Panc1 (cell line): Measurements from ENCODE around the gene CHRNA1. TPM values are rescaled to one million over a fixed set of nuclear protein-coding genes. Genes with fewer than 3 reads are reported as not detected.

Source experiments
- ATAC-seq: fragments of 200-7000 bp; cut with Tn5 transposase; 2 replicates; pipeline ENCODE4 v1.9.1; 2020; ENCODE audit warnings: mild to moderate bottlenecking, moderate library complexity
- Bru-seq: library from RNA; stranded (reverse); fragments of 400-500 nt; gene quantifications from one replicate; lab custom pipeline; 2021; lab: Mats Ljungman, UMichigan
- BruChase-seq, 2 experiments: library from RNA; stranded (reverse); fragments of 400-500 nt; gene quantifications; one replicate each; lab custom pipeline; 2021; lab: Mats Ljungman, UMichigan
- BruUV-seq: library from RNA; stranded (reverse); fragments of 400-500 nt; replicated peaks from 2 replicates; lab custom pipeline; 2021; lab: Mats Ljungman, UMichigan
- CTCF ChIA-PET: fragments of 300-600 bp; sonication (Branson Sonifier 250); formaldehyde crosslinking; loops from one replicate; lab custom pipeline; 2022; ENCODE audit warnings: antibody characterized with exemption; lab: Charles Lee
- POLR2A ChIA-PET: fragments of 300-600 bp; sonication (Branson Sonifier 250); formaldehyde crosslinking; loops from one replicate; lab custom pipeline; 2022; ENCODE audit warnings: antibody characterized with exemption; lab: Charles Lee
- DNase-seq: peaks from one replicate; pipeline ENCODE4 v3.0.0-alpha.2; 2010; ENCODE audit warnings: low read depth, low spot score
- H3K27ac ChIP-seq: 2 replicates; pipeline ENCODE4 v1.5.1; 2011; ENCODE audit warnings: mild to moderate bottlenecking, low read length, inconsistent platforms
- H3K27me3 ChIP-seq: fragments of 200-500 bp; sonication (Bioruptor generic); 2 replicates; pipeline ENCODE4 v1.6.0; 2014; ENCODE audit warnings: low read length, inconsistent platforms; ENCODE audit not compliant: control insufficient read depth, insufficient read depth
- H3K36me3 ChIP-seq: fragments of 200-500 bp; sonication (Bioruptor generic); 2 replicates; pipeline ENCODE4 v1.5.1; 2014; ENCODE audit warnings: inconsistent platforms, mild to moderate bottlenecking, low read length, moderate library complexity; ENCODE audit not compliant: control insufficient read depth, insufficient read depth
- H3K4me1 ChIP-seq: 2 replicates; pipeline ENCODE4 v1.5.1; 2011; ENCODE audit warnings: inconsistent platforms, mild to moderate bottlenecking, low read length, moderate library complexity; ENCODE audit not compliant: control insufficient read depth, insufficient read depth
- H3K4me3 ChIP-seq, 2 experiments: 2 replicates each; pipeline ENCODE4 v1.5.1; 2011 to 2012; ENCODE audit warnings: low read depth in 2 of 2, low read length in 2 of 2, mild to moderate bottlenecking in 2 of 2, inconsistent platforms in 1 of 2, moderate library complexity in 1 of 2
- H3K9me3 ChIP-seq: fragments of 200-500 bp; sonication (Bioruptor generic); 2 replicates; pipeline ENCODE4 v1.5.1; 2014; ENCODE audit warnings: low read depth, mild to moderate bottlenecking, inconsistent platforms, low read length, moderate library complexity; ENCODE audit not compliant: control insufficient read depth, insufficient read depth
- POLR2AphosphoS5 ChIP-seq: IDR thresholded peaks from 2 replicates; pipeline ENCODE4 v1.6.1; 2012; ENCODE audit warnings: mild to moderate bottlenecking, low read depth, low read length, moderate library complexity
- SIN3A ChIP-seq: IDR thresholded peaks from 2 replicates; pipeline ENCODE4 v1.6.1; 2012; ENCODE audit warnings: low read depth, mild to moderate bottlenecking, low read length, moderate library complexity, borderline replicate concordance; ENCODE audit not compliant: insufficient read depth
- TCF7L2 ChIP-seq: IDR thresholded peaks from 2 replicates; pipeline ENCODE4 v1.6.1; 2011; ENCODE audit warnings: mild to moderate bottlenecking, low read depth, low read length, inconsistent platforms
- in situ Hi-C: cut with HindIII; loops from 2 replicates; pipeline ENCODE4 v1.10.0; 2016; ENCODE audit warnings: low sequenced_read_pairs, low pct_unique_long_range_greater_than_20kb
- intact Hi-C: fragments of 100-400 bp; cut with micrococcal nuclease; formaldehyde crosslinking; loops from one replicate; pipeline ENCODE4 v1.10.0; 2022; ENCODE audit not compliant: unreplicated experiment
- long read RNA-seq: library from polyadenylated mRNA; unstranded; transcript quantifications from one replicate; pipeline ENCODE4 v2.0.0, GENCODE V29; 2021; ENCODE audit not compliant: unreplicated experiment
- polyA plus RNA-seq: library from polyadenylated mRNA; unstranded; fragments of >200 nt; gene quantifications from one replicate; pipeline ENCODE4 v1.2.1, GENCODE V29; 2012; ENCODE audit warnings: missing spikeins; ENCODE audit not compliant: insufficient read length
- total RNA-seq: library from RNA; stranded (reverse); gene quantifications from one replicate; pipeline ENCODE4 v1.2.1, GENCODE V29; 2021; ENCODE audit not compliant: unreplicated experiment
- TF ChIP-seq, protein P1 (sequence below): fragments of 450-650 bp; IDR thresholded peaks from 2 replicates; pipeline ENCODE4 v1.5.1; 2017; ENCODE audit warnings: mild to moderate bottlenecking
- TF ChIP-seq, protein P2 (sequence below), 2 experiments: IDR thresholded peaks; 2 replicates each; pipeline ENCODE4 v1.6.1; 2011 to 2012; ENCODE audit warnings: low read depth in 2 of 2, control low read depth in 1 of 2, low read length in 1 of 2, mild to moderate bottlenecking in 1 of 2, moderate library complexity in 1 of 2; ENCODE audit not compliant: insufficient read depth in 1 of 2

CHRNA1 gene
- not detected for total RNA-seq
- polyA plus RNA-seq: 0.36 TPM
- Bru-seq, nascent RNA: percentile 5 among the genes with signal in this experiment
- percentile 12 among the genes with signal in this experiment for BruChase-seq, experiment 1, labeled RNA remaining after a 2-hour chase
- BruChase-seq, experiment 2, labeled RNA remaining after a 6-hour chase: percentile 10 among the genes with signal in this experiment
- long read RNA-seq: 0 reads

DNA sequence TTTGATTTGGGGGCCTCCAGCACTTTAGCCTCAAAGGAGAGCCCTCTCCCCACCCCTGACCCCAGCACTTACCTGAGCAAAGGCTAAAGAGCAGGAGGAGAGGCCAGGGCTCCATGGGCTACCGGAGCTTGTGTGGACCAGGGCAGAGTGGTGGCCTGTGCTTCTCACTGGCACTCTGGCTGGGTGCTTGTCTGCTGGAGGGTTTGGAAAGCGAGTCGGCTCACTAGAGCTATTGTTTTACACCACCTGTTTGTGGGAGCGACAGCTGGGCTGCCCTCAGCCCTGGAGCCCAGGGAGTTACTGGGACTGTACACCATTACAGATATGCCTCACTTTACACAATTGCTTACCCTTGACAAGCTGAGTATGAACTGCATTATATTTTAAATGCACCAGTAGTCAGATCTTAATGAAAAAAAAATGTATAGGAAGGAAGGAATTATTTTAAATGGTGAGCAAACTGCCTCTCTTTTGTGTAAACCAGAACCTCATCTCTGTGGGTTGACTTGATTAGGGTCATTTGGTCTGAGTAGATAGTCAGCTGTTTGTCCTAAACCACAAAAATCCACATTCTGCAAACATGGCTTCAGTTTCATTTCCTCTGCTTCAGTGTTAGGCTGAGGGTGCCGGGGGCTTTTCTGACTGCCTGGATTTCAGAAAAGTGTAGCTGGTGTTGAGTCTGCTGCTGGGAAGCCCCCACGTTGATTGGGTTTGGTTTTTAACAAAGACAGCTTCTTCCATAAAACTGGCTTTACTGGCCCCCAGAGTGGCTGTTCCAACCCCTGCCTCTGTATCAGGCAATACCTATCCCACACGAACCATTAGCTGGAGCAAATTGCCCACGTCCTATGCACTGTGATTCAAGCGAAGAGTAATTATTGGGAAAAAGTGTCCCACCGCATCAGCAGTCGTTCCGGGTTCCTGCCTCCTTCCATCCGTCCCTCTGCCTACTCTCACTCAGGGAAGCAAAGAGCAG is at the start of gene CHRNA1:
TSS of gene CHRNA1 (minus strand) at position 193 of the 976 bp plus-strand sequence. CDS start at position 115, 78 bp downstream.
- POLR2A ChIA-PET: no interaction called here
- TF ChIP-seq, protein P1, sequence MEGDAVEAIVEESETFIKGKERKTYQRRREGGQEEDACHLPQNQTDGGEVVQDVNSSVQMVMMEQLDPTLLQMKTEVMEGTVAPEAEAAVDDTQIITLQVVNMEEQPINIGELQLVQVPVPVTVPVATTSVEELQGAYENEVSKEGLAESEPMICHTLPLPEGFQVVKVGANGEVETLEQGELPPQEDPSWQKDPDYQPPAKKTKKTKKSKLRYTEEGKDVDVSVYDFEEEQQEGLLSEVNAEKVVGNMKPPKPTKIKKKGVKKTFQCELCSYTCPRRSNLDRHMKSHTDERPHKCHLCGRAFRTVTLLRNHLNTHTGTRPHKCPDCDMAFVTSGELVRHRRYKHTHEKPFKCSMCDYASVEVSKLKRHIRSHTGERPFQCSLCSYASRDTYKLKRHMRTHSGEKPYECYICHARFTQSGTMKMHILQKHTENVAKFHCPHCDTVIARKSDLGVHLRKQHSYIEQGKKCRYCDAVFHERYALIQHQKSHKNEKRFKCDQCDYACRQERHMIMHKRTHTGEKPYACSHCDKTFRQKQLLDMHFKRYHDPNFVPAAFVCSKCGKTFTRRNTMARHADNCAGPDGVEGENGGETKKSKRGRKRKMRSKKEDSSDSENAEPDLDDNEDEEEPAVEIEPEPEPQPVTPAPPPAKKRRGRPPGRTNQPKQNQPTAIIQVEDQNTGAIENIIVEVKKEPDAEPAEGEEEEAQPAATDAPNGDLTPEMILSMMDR: no peak
- TF ChIP-seq, protein P2, sequence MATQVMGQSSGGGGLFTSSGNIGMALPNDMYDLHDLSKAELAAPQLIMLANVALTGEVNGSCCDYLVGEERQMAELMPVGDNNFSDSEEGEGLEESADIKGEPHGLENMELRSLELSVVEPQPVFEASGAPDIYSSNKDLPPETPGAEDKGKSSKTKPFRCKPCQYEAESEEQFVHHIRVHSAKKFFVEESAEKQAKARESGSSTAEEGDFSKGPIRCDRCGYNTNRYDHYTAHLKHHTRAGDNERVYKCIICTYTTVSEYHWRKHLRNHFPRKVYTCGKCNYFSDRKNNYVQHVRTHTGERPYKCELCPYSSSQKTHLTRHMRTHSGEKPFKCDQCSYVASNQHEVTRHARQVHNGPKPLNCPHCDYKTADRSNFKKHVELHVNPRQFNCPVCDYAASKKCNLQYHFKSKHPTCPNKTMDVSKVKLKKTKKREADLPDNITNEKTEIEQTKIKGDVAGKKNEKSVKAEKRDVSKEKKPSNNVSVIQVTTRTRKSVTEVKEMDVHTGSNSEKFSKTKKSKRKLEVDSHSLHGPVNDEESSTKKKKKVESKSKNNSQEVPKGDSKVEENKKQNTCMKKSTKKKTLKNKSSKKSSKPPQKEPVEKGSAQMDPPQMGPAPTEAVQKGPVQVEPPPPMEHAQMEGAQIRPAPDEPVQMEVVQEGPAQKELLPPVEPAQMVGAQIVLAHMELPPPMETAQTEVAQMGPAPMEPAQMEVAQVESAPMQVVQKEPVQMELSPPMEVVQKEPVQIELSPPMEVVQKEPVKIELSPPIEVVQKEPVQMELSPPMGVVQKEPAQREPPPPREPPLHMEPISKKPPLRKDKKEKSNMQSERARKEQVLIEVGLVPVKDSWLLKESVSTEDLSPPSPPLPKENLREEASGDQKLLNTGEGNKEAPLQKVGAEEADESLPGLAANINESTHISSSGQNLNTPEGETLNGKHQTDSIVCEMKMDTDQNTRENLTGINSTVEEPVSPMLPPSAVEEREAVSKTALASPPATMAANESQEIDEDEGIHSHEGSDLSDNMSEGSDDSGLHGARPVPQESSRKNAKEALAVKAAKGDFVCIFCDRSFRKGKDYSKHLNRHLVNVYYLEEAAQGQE (IDR thresholded peaks at IDR 0.05; ENCODE audit: insufficient read depth in 1 of 2, low read depth in 2 of 2, low read length in 1 of 2): no peak
- TF ChIP-seq POLR2AphosphoS5 (no peak), TCF7L2 (no peak), SIN3A (no peak)
- in situ Hi-C loops: no loop called here

GRCh38 chr2:174812037-174812436 is 47.8 kb upstream of the CHRNA1 start:
- CTCF ChIA-PET: no interaction called here
- TF ChIP-seq SIN3A: no peak
- TF ChIP-seq TCF7L2: no peak
- TF ChIP-seq POLR2AphosphoS5: no peak
- TF ChIP-seq, protein P2 (IDR thresholded peaks at IDR 0.05; ENCODE audit: insufficient read depth in 1 of 2, low read depth in 2 of 2, low read length in 1 of 2): no peak
- TF ChIP-seq, protein P1: no peak
- H3K4me1 ChIP-seq: no peaks in the 10 kb centered on the region
- ATAC-seq: no peak
- no peak for DNase-seq
- H3K9me3 ChIP-seq: no peaks in the 10 kb centered on the region
- POLR2A ChIA-PET: no interaction called here
- intact Hi-C loops: no loop called here
- no peak overlapping the region for H3K4me3 ChIP-seq
- no peaks in the 10 kb centered on the region for H3K36me3 ChIP-seq
- no TSS peak for BruUV-seq
- H3K27me3 ChIP-seq: no peaks in the 10 kb centered on the region
- in situ Hi-C loops: no loop called here
- no peak overlapping the region for H3K27ac ChIP-seq

More for the DNA sequence above, at the start of gene CHRNA1:
- no peaks in the 10 kb centered on the region for H3K27me3 ChIP-seq
- no peaks in the 10 kb centered on the region for H3K4me1 ChIP-seq
- H3K36me3 ChIP-seq: no peaks in the 10 kb centered on the region
- no peak within 1 kb of the TSS for H3K27ac ChIP-seq
- H3K4me3 ChIP-seq: no peak within 1 kb of the TSS
- H3K9me3 ChIP-seq: no peaks in the 10 kb centered on the region
- BruUV-seq: no TSS peak
- ATAC-seq (peak; percentile 42; the same call in 1 of the 2 replicates), DNase-seq (no peak)
- intact Hi-C loops: no loop called here
- CTCF ChIA-PET: no interaction called here
